Measurements from ENCODE around the gene ATP5F1D.

DNA sequence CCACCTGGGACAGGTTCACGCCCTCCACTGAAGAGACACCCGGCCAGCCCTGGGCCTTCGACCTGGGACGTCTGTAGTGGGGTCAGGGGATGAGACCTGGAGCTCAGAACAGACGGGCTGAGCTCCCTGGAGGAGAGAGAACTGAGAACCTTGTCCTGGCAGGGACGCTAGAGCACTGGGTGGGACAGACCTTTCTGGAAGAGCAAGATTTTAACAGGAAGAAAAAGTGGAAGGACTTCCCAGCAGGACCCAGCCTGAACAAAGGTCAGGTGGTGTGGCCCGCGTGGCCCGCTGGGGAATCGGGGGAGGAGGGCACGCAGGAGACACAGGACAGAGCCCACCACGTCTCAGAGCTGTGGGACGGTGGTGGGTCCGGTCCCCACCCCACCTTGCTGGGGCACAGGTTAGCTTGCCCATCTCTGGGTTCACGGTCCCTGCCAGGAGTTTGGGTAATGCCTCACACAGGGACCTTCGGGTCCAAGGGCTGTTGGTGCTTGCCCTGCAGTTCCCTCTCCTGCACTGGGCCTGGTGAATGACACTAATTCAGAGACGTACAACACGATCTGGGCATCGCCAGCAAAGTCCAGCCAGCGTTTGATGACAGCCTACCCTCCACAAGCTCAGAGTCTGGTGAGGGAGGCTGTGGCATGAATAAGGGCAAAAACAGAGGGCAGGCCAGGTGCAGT lies 42.9 kb downstream of the ATP5F1D start:
- TF ChIP-seq, protein P1, sequence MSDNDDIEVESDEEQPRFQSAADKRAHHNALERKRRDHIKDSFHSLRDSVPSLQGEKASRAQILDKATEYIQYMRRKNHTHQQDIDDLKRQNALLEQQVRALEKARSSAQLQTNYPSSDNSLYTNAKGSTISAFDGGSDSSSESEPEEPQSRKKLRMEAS (IDR thresholded peaks at IDR 0.05; ENCODE audit: low read depth, low read length), result no peak
- TF ChIP-seq CTCF (IDR thresholded peaks at IDR 0.05; ENCODE audit: low read depth, low read length) (no peak), POLR2A (IDR thresholded peaks at IDR 0.05; ENCODE audit: extremely low read depth, insufficient read length) (no peak)

Measured in NB4 (cell line).